Measurements from ENCODE around the gene NXNL1. TPM values are rescaled to one million over a fixed set of nuclear protein-coding genes. Genes with fewer than 3 reads are reported as not detected.

NXNL1 gene
- total RNA-seq, 1 experiment from 2014 or later, result not detected

- no peak overlapping the region for H2BK12ac ChIP-seq (ENCODE audit: insufficient read length, low read depth, low read length)
- H3K23ac ChIP-seq (ENCODE audit: insufficient read length, low read depth, low read length), result no peak overlapping the region
- no peak overlapping the region for H3K27ac Mint-ChIP-seq
- no peak overlapping the region for H4K5ac ChIP-seq (ENCODE audit: insufficient read length, low read depth, low read length)
- no peak overlapping the region for H3K9ac ChIP-seq (ENCODE audit: extremely low read depth, insufficient read length, low read length)
- peaks cover 0 to 6% (median 0%) of the 10 kb centered on the region in 3 experiments; a peak in 3 of 7 replicates for H3K36me3 Mint-ChIP-seq (ENCODE audit: insufficient read depth in 1 of 3, low read depth in 3 of 3)
- H3K79me1 ChIP-seq (ENCODE audit: insufficient read depth, low read depth, low read length, poor library complexity, severe bottlenecking), result no peaks in the 10 kb centered on the region
- H4K8ac ChIP-seq (replicated peaks; ENCODE audit: insufficient read length, low read depth, low read length), result no peak overlapping the region
- H2BK5ac ChIP-seq (ENCODE audit: insufficient read length, low read length), result no peak overlapping the region
- no peak overlapping the region for H2BK15ac ChIP-seq (ENCODE audit: low read depth, low read length)
- DNase-seq, result no peak
- H2AFZ ChIP-seq (ENCODE audit: low read length), result no peak overlapping the region
- no peak overlapping the region for H3K14ac ChIP-seq (ENCODE audit: insufficient read depth, low read length)
- H3K4me2 ChIP-seq (ENCODE audit: insufficient read depth, insufficient read length, low read length), result no peak overlapping the region
- H3K4ac ChIP-seq (ENCODE audit: low read depth, low read length), result no peak overlapping the region
- no peak overlapping the region for H3K4me3 Mint-ChIP-seq
- peaks cover 0 to 5% of the 10 kb centered on the region in 2 experiments; a peak in 3 of 5 replicates for H3K9me3 Mint-ChIP-seq
- H2BK20ac ChIP-seq (ENCODE audit: low read depth, low read length, poor library complexity, severe bottlenecking), result no peak overlapping the region
- 100% methylated on average over 1 of the region's 1 CpG for WGBS (ENCODE audit: extremely low coverage, insufficient read length, low lambda C conversion rate)
- peaks cover 17% of the 10 kb centered on the region for H3K27me3 Mint-ChIP-seq (ENCODE audit: low read depth)
- no peak for TF ChIP-seq CTCF (conservative IDR thresholded peaks at IDR 0.05)
- no peak overlapping the region for H2BK120ac ChIP-seq (ENCODE audit: low read depth, low read length, poor library complexity, severe bottlenecking)
- H3K56ac ChIP-seq (ENCODE audit: insufficient read length, low read depth, low read length), result no peak overlapping the region
- H3K18ac ChIP-seq (ENCODE audit: insufficient read length, low read depth, low read length), result no peak overlapping the region
- H3K4me1 ChIP-seq (ENCODE audit: insufficient read depth, low read length), result no peaks in the 10 kb centered on the region
- H2AK5ac ChIP-seq (ENCODE audit: insufficient read length, low read length), result no peak overlapping the region
- H3T11ph ChIP-seq (ENCODE audit: low read length), result no peak overlapping the region
- H3K23me2 ChIP-seq (ENCODE audit: insufficient read length, low read depth, low read length, poor library complexity, severe bottlenecking), result no peaks in the 10 kb centered on the region
- no peak overlapping the region for H4K91ac ChIP-seq (ENCODE audit: insufficient read length, low read depth, low read length)
- H3K79me2 ChIP-seq (ENCODE audit: insufficient read depth, low read length), result no peaks in the 10 kb centered on the region
- H3K27ac ChIP-seq (ENCODE audit: insufficient read length, low read depth, low read length), result no peak overlapping the region
- H3K9me3 ChIP-seq (ENCODE audit: control insufficient read depth, low read depth, low read length), result no peaks in the 10 kb centered on the region
- H3K4me1 Mint-ChIP-seq, result peaks cover 2 to 5% of the 10 kb centered on the region in 2 experiments; a peak in 1 of 4 replicates
- peaks cover 3% of the 10 kb centered on the region; the same call in 1 of the 2 replicates for H3K27me3 ChIP-seq (ENCODE audit: insufficient read depth, low read length)
- H4K20me1 ChIP-seq (ENCODE audit: control insufficient read depth, insufficient read depth, insufficient read length), result no peaks in the 10 kb centered on the region
Measured at GRCh38 chr19:17445526-17446165, 15.1 kb downstream of the NXNL1 start.
